Small intestine (tissue), 7 donors: ENCODE measurements around the gene SLC9A3. TPM values are rescaled to one million over a fixed set of nuclear protein-coding genes. Genes with fewer than 3 reads are reported as not detected.

Experiments
- DNase-seq, 2 donors: peaks; one replicate each; pipeline versions ENCODE4 v3.0.0 to v3.0.0-alpha.2; 2013
- FAIRE-seq: peaks from 2 replicates; lab custom pipeline; 2012; peaks lifted over from hg19 to GRCh38; lab: Jason Lieb, UNC
- H3K27ac ChIP-seq, 3 donors: one replicate each; pipeline ENCODE4 v1.5.1; 2013; ENCODE audit warnings: low read length in 2 of 3, mild to moderate bottlenecking in 2 of 3, control low read depth in 1 of 3, inconsistent platforms in 1 of 3, low read depth in 1 of 3, moderate library complexity in 1 of 3
- H3K27me3 ChIP-seq, 3 donors: one replicate each; pipeline ENCODE4 v1.6.1; 2013; ENCODE audit warnings: low read length in 3 of 3, inconsistent platforms in 1 of 3; ENCODE audit not compliant: control insufficient read depth in 3 of 3, insufficient read depth in 3 of 3
- H3K36me3 ChIP-seq, 3 donors: one replicate each; pipeline ENCODE4 v1.6.1; 2013; ENCODE audit warnings: low read length in 3 of 3, inconsistent platforms in 1 of 3, low read depth in 1 of 3, mild to moderate bottlenecking in 1 of 3, moderate library complexity in 1 of 3; ENCODE audit not compliant: control insufficient read depth in 3 of 3, insufficient read depth in 2 of 3
- H3K4me1 ChIP-seq, 3 donors: one replicate each; pipeline ENCODE4 v1.6.1; 2013; ENCODE audit warnings: low read length in 2 of 3, inconsistent platforms in 1 of 3, low read depth in 1 of 3, mild to moderate bottlenecking in 1 of 3, moderate library complexity in 1 of 3; ENCODE audit not compliant: control insufficient read depth in 3 of 3, insufficient read depth in 2 of 3
- H3K4me3 ChIP-seq, 3 donors: one replicate each; pipeline ENCODE4 v1.5.1; 2013; ENCODE audit warnings: low read length in 3 of 3, control low read depth in 1 of 3, inconsistent platforms in 1 of 3, low read depth in 1 of 3, mild to moderate bottlenecking in 1 of 3, moderate library complexity in 1 of 3
- H3K9me3 ChIP-seq, 2 donors: one replicate each; pipeline ENCODE4 v1.6.1; 2013; ENCODE audit warnings: low read depth in 1 of 2, low read length in 1 of 2; ENCODE audit not compliant: control insufficient read depth in 2 of 2, insufficient read depth in 1 of 2
- WGBS, 3 donors: extraction: QIAGEN DNeasy Blood & Tissue Kit; methylation state at CpG; one replicate each; pipeline ENCODE4 v1.1.7; 2013; 5-methylcytosine and 5-hydroxymethylcytosine counted together
- polyA plus RNA-seq, 4 donors: library from polyadenylated mRNA; stranded (reverse) in 3 of 4; unstranded in 1 of 4; fragments of 200-250 nt in 3 of 4; fragments of 120-200 nt in 1 of 4; gene quantifications; one replicate each; pipeline versions ENCODE4 v1.2.1 to v1.2.3, GENCODE V29; 2013
- donor health status: healthy with polysubstance abuse.
- donor health status: control.
- donor health status: control.
- donor health status: Bipolar disorder and iron deficiency.
- donor health status: healthy.

SLC9A3 gene
- polyA plus RNA-seq, 4 donors = 24.1 to 178 (median 50.3) TPM

DNA sequence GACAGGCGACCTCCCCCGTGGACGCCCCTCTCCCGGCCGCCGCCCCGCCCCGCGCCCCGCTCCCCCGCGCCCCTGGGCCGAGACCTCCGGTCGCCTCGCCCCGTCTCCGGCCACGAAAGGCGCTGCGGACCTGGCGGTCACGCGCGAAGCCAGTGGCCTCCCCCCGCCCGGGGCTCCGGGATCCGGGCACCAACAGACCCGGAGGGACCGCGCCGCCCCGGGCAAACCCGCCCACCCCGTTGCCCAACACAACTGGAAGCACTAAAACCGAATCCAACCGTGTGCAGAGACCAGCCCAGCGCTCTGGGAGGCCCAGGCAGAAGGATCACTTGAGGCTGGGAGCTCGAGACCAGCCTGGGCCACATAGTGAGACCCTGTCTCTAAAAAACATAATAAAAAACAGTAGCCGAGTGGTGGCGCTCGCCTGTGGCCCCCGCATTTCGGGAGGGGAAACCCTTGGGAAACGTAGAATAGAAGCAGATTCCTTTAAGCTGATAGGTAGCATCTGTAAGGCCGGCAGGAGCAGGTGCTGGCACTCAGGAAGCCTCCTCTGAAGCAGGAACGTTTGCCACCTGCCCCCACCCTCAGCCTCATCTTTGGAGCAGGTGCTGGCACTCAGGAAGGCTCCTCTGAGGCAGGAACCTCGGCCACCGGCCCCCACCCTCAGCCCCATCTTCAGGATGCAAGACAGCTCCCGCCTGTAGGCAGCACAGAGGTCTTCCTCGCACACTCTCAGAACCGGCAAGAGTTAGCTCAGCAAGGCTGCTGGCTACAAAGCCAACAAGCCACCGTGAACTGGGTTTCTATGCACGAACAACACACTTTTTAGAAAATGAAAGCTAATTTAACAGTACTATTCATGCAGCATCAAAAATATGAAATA is 4.6 kb upstream of the SLC9A3 start:
- Histone ChIP-seq H3K27ac (no peak overlapping the region), H3K9me3 (no peaks in the 10 kb centered on the region), H3K36me3 (peaks cover 0 to 4% (median 0%) of the 10 kb centered on the region in 3 donors), H3K4me1 (peaks cover 0 to 33% (median 0%) of the 10 kb centered on the region in 3 donors), H3K4me3 (no peak overlapping the region), H3K27me3 (peaks cover 13 to 61% (median 52%) of the 10 kb centered on the region in 3 donors)
- 8 to 16% (median 9%) methylated on average over 42 to 55 of the region's 55 CpGs for WGBS, 3 donors
- DNase-seq (no peak), FAIRE-seq (no peak)

GRCh38 chr5:527646-528628 is 3.7 kb upstream of the SLC9A3 start:
- 23 to 46% (median 44%) methylated on average over 25 to 66 of the region's 66 CpGs for WGBS, 3 donors

GRCh38 chr5:526456-527088 is 2.3 kb upstream of the SLC9A3 start:
- no peak for FAIRE-seq
- no peak overlapping the region for H3K4me3 ChIP-seq
- WGBS, 3 donors = 31 to 66% (median 44%) methylated on average over 14 of the region's 14 CpGs
- peaks cover 8 to 78% (median 48%) of the 10 kb centered on the region in 3 donors for H3K27me3 ChIP-seq
- peaks cover 0 to 24% (median 3%) of the 10 kb centered on the region in 3 donors for H3K4me1 ChIP-seq
- no peak overlapping the region for H3K27ac ChIP-seq
- no peak for DNase-seq
- peaks cover 0 to 12% (median 0%) of the 10 kb centered on the region in 3 donors for H3K36me3 ChIP-seq
- H3K9me3 ChIP-seq = no peaks in the 10 kb centered on the region

More at GRCh38 chr5:527646-528628, 3.7 kb upstream of the SLC9A3 start:
- no peak for DNase-seq
- peaks cover 8 to 70% (median 49%) of the 10 kb centered on the region in 3 donors for H3K27me3 ChIP-seq
- H3K36me3 ChIP-seq = peaks cover 0 to 4% (median 0%) of the 10 kb centered on the region in 3 donors
- no peak overlapping the region for H3K27ac ChIP-seq
- peaks cover 0 to 29% (median 3%) of the 10 kb centered on the region in 3 donors for H3K4me1 ChIP-seq
- no peak overlapping the region for H3K4me3 ChIP-seq
- no peaks in the 10 kb centered on the region for H3K9me3 ChIP-seq
- FAIRE-seq = no peak

GRCh38 chr5:525916-526315 is 1.7 kb upstream of the SLC9A3 start:
- Histone ChIP-seq H3K9me3 (no peaks in the 10 kb centered on the region), H3K4me1 (peaks cover 2 to 31% (median 3%) of the 10 kb centered on the region in 3 donors), H3K27me3 (peaks cover 5 to 75% (median 41%) of the 10 kb centered on the region in 3 donors), H3K4me3 (no peak overlapping the region), H3K36me3 (peaks cover 0 to 18% (median 0%) of the 10 kb centered on the region in 3 donors), H3K27ac (no peak overlapping the region)
- FAIRE-seq (no peak), DNase-seq (no peak)
- 48 to 65% (median 50%) methylated on average over 9 of the region's 9 CpGs for WGBS, 3 donors

DNA sequence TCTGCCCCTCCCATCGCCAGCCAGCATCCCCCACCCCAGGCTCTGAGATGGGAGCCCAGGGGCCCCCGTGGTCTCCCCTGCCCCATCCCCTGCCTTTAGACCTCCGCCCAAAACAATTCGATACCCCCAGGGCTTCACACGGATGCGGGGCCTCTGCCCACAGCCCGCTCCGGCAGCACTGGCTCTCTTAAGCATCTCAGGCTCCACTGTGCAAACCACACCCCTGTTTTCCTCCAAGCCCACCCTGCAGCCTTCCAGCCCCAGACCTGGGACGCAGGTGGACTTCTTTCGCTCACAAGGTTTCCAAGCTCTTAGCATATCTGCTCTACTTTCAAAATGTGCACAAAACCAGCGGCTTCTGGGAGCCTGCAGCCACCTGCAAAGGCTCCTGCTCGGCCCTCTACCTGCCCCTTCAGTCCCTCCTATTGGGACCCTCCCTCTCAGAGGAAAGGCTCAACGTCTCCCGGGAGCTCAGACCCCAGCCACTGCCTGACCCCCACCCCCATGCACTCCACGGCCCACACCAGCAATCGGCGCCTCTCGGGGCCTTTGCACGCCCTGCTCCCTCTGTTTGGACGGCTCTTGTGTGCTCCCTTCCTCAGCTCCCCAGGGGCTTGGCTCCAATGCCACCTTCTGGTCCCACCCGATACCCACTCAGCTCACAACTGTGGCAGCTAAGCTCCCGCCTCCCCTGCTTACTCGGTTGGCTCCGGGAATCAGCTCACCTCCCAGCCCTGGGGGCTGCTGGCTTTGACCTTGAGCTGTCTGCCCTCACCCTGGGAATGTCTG is 918 bp upstream of the SLC9A3 start:
- H3K36me3 ChIP-seq = peaks cover 0 to 25% (median 0%) of the 10 kb centered on the region in 3 donors
- peak overlapping the region in 1 of 3 donors; percentile 37 for H3K4me3 ChIP-seq
- DNase-seq = no peak
- H3K27ac ChIP-seq = no peak overlapping the region
- H3K4me1 ChIP-seq = peaks cover 3 to 38% (median 4%) of the 10 kb centered on the region in 3 donors
- FAIRE-seq = no peak
- peaks cover 5 to 67% (median 39%) of the 10 kb centered on the region in 3 donors for H3K27me3 ChIP-seq
- H3K9me3 ChIP-seq = no peaks in the 10 kb centered on the region
- 38 to 48% (median 38%) methylated on average over 19 to 24 of the region's 24 CpGs for WGBS, 3 donors

- Histone ChIP-seq H3K27ac (peak overlapping the region; percentile 38 to 97 (median 79)), H3K27me3 (peaks cover 5 to 57% (median 33%) of the 10 kb centered on the region in 3 donors), H3K4me1 (peaks cover 3 to 46% (median 4%) of the 10 kb centered on the region in 3 donors), H3K4me3 (peak overlapping the region in 2 of 3 donors; percentile 86 to 88), H3K9me3 (no peaks in the 10 kb centered on the region), H3K36me3 (peaks cover 0 to 34% (median 0%) of the 10 kb centered on the region in 3 donors)
- FAIRE-seq = no peak
- peak in 1 of 2 donors; percentile 52 for DNase-seq
- 2 to 4% (median 2%) methylated on average over 56 to 69 of the region's 69 CpGs for WGBS, 3 donors
Observed at GRCh38 chr5:523441-524222, 617 bp downstream of the SLC9A3 start.
